ENCODE results near the gene TARM1.

GRCh38 chr19:54073829-54074228 is 7.3 kb downstream of the TARM1 start:
- TF ChIP-seq CTCF (IDR thresholded peaks at IDR 0.05) (no peak), POLR2A (IDR thresholded peaks at IDR 0.05) (no peak)

Measured in lower leg skin (tissue), 3 donors.